Measurements from ENCODE around the gene FAAP20.
A peak's percentile ranks its signal among the peaks of the same experiment; 100 is the strongest.

The FAAP20 gene

DNA sequence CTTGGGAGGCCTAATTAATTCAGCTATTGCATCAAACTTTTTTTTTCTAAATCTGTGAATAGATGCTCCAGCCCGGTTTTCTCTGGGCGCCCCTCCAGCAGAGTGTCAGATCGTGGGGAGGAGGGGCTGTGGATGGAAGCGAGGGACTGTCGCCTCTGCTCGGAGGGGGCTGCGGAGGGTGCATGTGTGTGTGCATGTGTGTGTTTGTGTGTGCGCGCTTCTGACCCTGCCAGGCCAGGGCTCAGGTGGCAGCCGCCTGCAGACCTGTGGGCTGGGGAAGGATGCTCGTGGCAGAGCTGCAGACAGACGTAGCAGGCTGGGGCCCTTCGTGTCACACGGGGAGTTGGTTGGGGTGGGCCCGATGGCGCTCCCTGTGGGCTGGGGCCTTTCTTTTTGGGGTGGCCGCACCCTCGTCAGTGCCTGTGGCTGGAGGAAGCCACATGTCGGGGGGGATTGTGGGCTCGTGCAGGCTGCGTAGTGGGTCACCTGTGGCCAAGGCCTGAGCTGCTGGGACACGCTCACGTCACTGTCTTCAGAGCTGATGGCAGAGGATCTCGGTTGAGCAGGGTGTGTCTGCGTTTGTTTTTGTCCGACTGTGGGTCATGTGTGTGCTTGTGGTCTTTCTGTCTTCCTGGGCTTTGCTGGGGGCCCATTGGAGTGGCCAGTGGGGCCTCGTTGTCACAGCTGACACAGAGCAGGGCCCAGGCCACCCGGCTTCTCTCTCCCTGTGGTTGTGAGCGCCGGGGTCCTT, 36.4 kb upstream of the FAAP20 start:
- no peak for DNase-seq (ENCODE audit: extremely low read depth in 1 of 2, low read depth in 1 of 2)

DNA sequence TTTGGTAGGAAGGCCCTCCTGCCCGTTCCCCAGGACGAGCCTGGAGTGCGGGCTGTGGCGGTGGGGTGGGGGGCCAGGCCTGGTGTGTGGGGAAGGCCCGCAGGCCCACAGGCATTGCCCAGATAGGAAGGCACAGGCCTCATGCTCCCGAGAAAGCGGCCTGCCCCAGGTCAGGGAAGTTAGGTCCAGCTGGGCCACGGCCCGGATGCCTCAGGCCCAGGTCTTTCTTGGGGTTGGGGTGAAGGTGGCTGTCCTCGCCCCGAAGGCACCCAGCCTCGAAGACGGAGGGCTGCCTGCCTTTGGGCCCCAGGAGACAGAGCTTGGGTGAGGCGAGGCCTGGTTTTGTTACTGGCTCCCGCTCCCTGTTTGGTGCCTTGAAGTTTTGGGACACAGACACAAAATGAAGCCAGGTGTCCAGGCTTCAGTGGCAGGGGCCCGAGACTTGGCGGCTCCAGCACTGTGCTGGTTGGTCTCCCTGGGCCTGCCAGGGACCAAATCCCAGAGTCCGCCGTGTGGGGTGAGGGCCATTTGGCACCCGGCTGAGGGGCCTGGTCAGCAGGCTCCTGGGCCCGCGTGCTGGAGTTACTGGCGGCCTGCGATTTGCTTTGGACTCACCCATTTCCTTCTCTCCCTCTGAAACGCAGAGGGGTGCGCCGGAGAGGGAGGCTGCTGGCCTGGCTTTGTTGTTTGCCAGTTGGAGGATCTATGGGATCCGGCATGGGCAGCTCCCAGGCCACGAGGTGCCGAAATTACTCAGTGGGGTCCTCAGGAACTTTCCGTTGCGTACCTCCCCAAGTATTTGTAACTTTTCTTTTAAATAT, 35.5 kb upstream of the FAAP20 start:
- DNase-seq (ENCODE audit: extremely low read depth in 1 of 2, low read depth in 1 of 2), result no peak

DNA sequence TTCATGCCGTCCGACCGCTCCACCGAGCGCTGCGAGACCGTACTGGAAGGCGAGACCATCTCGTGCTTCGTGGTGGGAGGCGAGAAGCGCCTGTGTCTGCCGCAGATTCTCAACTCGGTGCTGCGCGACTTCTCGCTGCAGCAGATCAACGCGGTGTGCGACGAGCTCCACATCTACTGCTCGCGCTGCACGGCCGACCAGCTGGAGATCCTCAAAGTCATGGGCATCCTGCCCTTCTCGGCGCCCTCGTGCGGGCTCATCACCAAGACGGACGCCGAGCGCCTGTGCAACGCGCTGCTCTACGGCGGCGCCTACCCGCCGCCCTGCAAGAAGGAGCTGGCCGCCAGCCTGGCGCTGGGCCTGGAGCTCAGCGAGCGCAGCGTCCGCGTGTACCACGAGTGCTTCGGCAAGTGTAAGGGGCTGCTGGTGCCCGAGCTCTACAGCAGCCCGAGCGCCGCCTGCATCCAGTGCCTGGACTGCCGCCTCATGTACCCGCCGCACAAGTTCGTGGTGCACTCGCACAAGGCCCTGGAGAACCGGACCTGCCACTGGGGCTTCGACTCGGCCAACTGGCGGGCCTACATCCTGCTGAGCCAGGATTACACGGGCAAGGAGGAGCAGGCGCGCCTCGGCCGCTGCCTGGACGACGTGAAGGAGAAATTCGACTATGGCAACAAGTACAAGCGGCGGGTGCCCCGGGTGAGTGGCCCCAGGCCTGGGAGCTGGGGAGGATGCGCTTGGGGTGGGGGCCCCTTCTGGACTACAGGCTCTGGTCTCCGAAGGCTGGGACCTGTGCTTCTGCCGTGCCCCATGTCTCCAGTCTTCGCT, 34.7 kb upstream of the FAAP20 start:
- DNase-seq (ENCODE audit: extremely low read depth in 1 of 2, low read depth in 1 of 2), result no peak

DNA sequence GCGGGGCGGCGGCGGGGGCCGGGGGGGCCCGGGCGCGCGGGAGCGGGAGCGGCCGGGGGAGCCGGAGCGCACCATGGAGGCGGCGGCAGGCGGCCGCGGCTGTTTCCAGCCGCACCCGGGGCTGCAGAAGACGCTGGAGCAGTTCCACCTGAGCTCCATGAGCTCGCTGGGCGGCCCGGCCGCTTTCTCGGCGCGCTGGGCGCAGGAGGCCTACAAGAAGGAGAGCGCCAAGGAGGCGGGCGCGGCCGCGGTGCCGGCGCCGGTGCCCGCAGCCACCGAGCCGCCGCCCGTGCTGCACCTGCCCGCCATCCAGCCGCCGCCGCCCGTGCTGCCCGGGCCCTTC, 34.1 kb upstream of the FAAP20 start:
- DNase-seq (ENCODE audit: extremely low read depth in 1 of 2, low read depth in 1 of 2), result no peak

DNA sequence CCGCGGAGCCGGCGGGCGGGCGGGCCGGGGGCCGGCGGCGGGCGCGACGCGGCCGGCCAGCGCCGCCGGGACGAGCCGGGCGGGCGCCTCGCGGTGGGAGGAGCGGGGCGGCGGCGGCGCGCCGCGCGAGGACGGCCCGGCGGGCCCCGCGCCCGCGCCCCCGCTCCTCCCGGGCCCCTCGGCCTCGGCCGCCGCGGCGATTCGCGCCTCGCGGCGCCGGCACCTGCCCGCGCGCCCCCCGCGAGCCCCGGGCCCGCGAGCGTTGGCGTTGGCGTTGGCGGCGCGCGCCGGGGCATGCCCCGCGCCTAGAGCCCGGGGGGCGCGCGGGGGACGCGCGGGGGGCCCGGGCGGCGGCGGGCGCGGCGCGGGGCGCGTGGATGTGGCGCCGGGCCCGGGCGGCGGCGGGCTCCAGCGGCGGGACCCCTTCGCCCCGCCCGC, 33.6 kb upstream of the FAAP20 start, which contains the start of gene SKI:
SKI (plus strand) TSS at position 163 of the 438 bp plus-strand sequence. CDS start 448 bp downstream, outside the sequence.
- DNase-seq (ENCODE audit: extremely low read depth in 1 of 2, low read depth in 1 of 2), result no peak

DNA sequence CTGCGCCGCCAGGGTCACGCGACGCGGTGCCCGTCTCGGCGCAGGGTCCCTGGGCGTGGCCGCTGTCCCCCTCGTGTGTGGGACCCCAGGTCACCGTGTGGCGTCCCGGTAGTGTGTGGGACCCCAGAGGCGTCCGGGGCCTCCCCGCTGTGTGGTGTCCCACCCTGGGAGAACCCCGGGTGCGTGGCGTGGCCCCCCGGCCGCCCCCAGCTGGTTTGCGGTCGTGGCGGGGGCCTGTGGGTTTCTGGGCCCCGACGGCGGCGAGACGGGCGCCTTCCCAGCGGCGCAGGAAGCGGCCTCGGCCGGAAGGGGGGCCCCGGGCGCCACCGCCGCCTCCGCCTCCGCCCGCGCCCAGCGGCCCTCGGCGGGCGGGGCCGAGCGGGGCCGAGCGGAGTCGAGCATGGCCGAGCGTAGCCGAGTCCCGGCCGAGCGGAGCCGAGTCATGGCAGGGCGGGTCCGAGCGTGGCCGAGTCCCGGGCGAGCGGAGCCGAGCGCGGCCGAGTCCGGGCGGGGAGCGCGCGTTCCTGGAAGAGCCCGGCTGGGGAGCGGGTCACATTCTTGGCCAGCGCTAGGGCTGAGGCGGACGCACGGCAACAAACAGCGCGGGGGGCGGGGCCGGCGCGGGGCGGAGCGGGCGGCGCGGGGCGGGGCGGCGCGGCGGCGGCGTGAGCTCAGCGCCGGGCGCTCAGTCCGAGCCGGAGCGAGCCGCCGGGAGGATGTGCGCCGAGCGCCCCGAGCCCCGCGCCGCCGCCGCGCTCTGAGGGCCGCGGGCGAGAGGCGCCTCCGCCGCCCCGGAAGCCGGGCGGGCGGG, 33.0 kb upstream of the FAAP20 start:
- peak; percentile 79 to 89 for DNase-seq (ENCODE audit: extremely low read depth in 1 of 2, low read depth in 1 of 2)

DNA sequence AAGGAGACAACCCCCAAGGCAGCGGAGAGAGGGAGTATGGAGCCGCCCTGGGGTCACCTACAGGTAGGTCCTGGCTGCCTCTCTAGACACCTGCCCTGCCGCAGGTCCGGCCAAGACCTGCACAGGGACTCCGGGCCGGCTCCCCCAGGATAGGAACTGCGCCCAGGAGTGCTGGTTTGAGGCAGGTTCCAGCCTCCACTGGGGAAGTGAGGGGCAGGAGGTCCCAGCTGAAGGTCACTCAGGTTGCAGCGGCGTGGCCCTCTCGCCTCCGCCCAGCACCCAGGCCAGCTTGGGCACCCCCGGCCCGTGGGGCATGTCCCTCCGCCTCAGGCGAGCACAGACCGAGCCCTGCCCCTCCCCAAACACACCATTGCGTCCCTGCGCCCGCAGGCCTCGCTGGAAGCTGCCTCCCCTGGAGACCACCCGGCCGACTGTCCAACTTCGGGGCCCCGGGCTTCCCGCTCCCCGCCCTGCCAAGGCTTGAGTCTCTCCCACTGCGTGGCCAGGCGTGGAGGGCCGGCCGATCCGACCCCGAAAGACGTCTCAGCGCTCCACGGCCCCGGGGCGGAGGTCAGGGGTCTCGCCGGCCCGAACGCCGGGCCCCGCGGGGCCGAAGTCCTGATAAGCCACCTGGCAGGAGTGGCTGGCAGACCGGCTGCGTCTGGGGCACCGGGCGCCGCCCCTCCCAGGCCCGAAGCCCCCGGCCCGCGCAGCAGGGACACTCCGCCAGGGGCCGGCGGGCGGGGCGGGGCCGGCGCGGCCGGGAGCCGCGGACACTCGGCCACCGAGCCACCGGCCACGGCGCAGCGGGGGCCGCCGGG, 32.2 kb upstream of the FAAP20 start:
- DNase-seq (ENCODE audit: extremely low read depth in 1 of 2, low read depth in 1 of 2), result no peak

DNA sequence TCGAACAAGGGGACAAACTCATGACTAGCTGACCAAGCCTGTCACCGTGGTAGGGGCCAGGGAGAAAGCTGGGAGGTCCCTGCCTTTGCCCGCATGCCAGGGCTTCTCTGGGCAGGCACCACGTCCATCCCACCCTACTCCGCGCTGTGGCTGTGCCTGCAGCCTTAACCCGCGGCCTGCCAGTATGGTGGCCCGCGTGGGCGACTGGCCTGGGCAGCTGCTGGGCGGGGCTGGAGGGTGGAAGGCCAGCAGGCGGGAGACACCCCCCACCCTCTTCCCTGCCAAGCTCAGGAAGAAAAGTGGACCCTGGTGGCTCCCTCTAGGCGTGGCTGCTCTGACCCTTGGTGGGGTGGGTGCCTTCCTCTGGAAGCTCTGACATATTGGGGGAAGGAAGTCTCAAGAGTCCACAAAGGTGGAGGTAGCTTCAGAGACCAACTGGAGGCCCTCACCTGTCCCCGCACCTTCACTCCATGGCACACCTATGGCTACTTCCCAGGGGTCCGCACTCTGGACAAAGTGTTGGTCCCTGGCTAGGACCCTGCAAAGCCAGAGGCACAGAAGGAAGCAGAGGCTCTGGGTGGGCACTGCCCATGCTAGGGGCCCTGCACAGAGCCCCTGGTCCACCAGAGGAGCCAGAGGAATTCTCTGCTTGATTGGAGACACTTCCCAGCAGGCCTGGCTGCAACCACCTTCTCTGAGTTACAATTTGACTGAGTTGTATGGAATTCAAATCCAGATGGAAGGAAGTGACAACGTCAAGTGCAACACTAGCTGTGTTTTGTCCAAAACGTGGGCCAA, 30.3 kb upstream of the FAAP20 start:
- no peak for DNase-seq (ENCODE audit: extremely low read depth in 1 of 2, low read depth in 1 of 2)

DNA sequence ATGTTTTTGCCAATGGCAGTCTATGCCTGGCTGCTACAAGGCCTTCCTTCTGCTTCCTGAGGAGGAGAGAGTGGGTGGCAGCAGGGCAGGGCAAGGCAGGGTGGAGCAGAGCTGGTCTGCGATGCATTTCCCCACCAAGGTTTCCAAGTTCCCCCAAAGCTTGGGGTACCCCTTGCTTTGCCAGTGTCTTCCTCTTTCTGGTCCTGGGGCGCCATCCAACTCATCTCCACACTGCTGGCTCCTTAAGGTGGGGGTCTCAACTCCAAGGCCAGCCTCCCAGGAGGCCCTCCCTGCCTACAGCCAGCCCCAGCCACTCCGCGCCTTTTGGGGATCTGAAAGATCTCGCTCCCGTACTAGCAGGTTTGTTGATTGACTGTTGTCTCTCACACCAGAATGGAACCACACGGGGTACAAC, 29.6 kb upstream of the FAAP20 start:
- no peak for DNase-seq (ENCODE audit: extremely low read depth in 1 of 2, low read depth in 1 of 2)

DNA sequence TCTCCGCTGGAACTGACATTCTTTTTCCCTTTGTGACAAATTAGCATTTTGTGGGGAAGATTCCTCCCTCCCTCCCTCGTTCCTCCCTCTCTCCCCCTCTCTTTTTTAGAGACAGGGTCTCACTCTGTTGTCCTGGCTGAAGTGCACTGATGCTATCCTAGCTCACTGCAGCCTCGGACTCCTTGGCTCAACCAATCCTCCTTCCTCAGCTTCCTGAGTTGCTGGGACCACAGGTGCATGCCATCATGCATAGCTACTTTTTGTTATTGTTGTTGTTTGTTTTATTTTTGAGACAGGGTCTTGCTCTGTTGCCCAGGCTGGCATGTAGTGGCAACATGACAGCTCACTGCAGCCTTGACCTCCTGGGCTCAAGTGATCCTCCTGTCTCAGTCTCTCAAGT, 26.7 kb upstream of the FAAP20 start:
- no peak for DNase-seq (ENCODE audit: extremely low read depth in 1 of 2, low read depth in 1 of 2)

DNA sequence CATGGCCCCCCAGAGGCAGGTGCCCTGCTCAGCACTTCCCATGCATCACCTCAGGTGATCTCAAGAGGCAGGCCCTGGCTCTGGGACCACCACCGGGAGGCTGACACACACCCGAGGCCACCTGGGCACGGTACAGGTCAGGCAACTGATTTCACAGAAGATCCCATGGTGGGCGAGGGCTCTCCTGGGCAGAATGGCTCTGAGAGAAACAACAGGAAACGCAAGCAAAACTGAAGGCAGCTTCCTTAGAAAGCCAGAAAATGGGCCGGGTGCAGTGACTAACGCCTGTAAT, 22.1 kb upstream of the FAAP20 start:
- DNase-seq (ENCODE audit: extremely low read depth in 1 of 2, low read depth in 1 of 2), result no peak

DNA sequence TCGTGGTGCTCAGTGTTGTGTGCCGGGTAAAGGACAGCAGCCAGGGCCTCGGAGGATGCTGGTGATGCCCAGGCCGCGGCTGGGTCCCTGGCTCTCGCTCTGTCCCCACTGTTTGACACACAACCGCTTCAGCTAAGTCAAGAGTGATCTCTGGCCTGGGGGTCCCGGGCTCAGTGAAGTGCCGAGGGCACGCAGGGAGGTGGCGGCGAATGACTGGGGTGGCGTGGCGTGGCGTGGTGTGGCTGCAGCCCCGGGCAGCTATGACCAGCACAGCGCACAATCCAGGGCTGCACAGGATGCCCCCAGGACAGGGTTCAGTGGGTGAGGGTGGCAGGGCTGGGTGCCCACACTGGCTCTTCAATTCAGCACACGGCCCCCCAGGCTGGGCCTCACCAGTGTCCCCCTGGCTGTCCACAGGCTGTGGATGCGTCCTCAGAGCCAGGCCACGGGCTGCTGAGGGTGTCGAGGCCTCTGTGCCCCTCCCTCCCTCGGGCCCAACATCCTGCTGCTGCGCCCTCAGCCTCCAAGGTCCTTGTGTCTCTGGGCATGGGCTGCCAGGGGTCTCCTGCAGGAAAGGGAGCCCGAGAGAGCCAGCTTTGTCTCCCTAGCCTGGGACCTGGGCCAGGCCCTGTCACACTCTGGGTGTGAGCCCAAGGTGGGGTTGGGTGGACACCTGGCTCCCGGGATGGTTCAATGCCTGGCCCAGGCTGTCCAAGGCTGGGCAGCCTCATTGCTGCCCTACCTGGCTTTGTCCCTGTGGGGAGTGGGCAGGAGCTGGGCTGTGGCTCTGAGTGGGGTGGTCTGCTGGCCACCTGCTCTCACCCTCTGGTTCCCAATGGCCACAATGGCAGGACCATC, 21.6 kb upstream of the FAAP20 start:
- no peak for DNase-seq (ENCODE audit: extremely low read depth in 1 of 2, low read depth in 1 of 2)

DNA sequence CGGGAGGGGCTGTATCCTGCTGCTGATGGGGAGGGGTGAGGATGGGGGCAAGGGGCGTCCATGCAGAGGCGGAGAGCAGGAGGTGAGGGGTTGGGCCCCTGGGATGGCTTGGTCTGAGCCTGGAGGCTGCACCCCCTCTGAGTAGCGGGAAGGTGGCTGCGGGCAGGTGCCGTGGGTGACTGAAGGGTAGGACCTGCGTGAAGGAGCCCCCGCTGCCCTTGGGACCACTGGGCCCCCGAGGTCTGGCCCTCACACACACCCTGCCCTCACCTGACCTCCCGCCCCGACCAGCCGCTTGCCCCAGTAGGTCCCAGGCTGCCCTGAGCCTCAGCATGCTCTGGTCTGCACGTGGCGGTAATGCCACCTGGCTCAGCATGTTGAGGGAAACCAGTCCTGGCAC, 20.8 kb upstream of the FAAP20 start:
- no peak for DNase-seq (ENCODE audit: extremely low read depth in 1 of 2, low read depth in 1 of 2)

DNA sequence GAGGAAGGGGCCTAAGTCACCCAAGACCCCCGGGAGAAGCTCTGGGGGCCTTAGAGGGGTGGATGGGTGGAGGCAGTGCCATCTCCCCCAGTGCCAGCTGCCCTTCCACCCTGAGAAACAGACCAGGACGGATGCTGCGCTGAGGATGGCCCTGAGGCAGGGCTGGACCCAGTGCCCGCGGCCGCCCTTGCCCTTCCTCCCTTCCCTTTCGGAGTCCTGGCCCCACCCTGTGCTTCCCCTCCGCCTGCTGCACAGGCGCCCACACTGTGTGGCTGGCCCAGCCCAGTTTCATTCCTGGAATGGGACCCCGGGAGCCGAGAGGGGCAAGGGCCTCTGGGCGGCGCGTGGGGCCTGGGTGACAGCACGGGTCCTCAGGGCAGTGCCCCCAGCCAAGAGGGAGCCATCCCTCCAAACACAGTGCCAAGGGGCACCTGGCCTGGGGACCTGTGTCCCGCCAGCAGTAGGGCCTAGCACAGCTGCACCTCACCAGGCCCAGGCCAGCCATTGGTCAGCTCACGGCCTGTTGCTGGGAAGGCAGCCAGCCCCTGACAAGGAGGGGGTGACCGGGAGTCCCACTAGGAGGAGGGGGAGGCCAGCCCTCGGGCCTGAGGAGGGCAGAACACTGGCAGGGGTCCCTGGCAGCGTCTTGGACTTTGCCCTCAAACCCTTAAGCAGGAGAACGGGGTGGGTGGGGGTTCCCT, 20.1 kb upstream of the FAAP20 start:
- no peak for DNase-seq (ENCODE audit: extremely low read depth in 1 of 2, low read depth in 1 of 2)

DNA sequence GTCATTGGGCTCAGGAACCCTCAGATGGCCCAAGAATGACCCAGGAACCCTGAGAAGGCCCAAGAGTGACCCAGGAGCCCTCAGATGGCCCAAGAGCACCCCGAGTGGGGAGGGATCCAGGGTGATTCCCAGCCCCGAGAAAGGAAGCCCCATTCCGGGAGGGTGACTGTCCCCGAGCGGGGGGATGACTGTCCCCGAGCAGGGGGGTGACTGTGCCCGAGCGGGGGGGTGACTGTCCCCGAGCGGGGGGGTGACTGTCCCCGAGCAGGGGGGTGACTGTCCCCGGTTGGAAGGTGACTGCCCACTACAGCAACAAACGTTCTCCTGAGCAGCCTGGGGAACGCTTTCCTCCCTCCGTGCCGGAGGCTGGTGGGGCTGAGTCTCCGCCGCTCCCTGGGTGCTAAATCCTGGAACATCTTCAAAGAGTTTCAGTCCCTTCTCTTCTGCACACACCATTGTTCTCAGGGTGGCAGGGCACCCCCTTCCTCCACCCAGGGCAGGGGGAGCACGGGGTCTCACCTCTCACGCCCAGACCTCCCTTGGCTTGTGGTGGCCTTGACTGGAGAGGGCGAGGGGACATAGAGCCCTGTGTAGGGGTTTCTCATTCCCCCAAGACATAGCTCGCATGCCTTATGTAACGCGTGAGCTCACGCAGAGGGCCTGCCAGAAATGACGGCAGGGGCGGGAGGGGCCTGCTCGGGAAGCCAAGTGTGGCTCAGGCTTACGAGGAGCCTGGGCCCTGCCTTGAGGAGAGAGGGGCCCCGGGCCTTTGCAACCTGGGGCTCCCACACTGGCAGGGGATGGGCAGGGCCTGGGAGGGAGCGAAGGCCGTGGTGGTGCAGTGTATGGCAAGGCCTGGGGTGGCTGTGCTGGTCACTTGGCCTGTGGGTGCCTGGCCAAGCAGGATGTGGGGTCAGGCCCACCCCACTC, 19.3 kb upstream of the FAAP20 start:
- DNase-seq (ENCODE audit: extremely low read depth in 1 of 2, low read depth in 1 of 2), result no peak

All from activated CD8-positive, alpha-beta memory T cell treated with anti-CD3 and anti-CD28 coated beads for 1 hour (primary cell).